GM12878 (cell line): ENCODE measurements around the gene DNAI2. TPM values are rescaled to one million over a fixed set of nuclear protein-coding genes. Genes with fewer than 3 reads are reported as not detected.

Source experiments
- ATAC-seq: fragments of 200-7000 bp; cut with Tn5 transposase; 3 replicates; pipeline ENCODE4 v1.9.1; 2020; ENCODE audit warnings: mild to moderate bottlenecking, moderate library complexity
- BruUV-seq: library from RNA; stranded (reverse); fragments of 400-500 nt; replicated peaks from 2 replicates; lab custom pipeline; 2021; lab: Mats Ljungman, UMichigan
- CTCF ChIA-PET: fragments of 300-600 bp; sonication (Branson Sonifier 250); formaldehyde crosslinking; extraction: SDS; loops from one replicate; lab custom pipeline; 2021; ENCODE audit warnings: inconsistent platforms; lab: Yijun Ruan, JAX
- POLR2A ChIA-PET: fragments of 350-600 bp; formaldehyde crosslinking; extraction: SDS; loops from one replicate; lab custom pipeline; 2021; ENCODE audit warnings: inconsistent platforms; lab: Charles Lee
- RAD21 ChIA-PET: fragments of 300-600 bp; sonication (Branson Sonifier 250); formaldehyde crosslinking; loops from one replicate; lab custom pipeline; 2023; ENCODE audit warnings: antibody characterized with exemption; ENCODE audit not compliant: unreplicated experiment; lab: Charles Lee
- SMC1A ChIA-PET: fragments of 300-600 bp; sonication (Branson Sonifier 250); formaldehyde crosslinking; loops from one replicate; lab custom pipeline; 2023; ENCODE audit not compliant: unreplicated experiment, uncharacterized antibody; lab: Charles Lee
- DNase-seq: peaks from one replicate; pipeline ENCODE4 v3.0.0-alpha.2; 2011; ENCODE audit warnings: low read depth, low spot score
- FAIRE-seq: peaks from 3 replicates; lab custom pipeline; 2011; peaks lifted over from hg19 to GRCh38; lab: Jason Lieb, UNC
- H2AFZ ChIP-seq: 2 replicates; pipeline ENCODE4 v1.6.0; 2011; ENCODE audit warnings: low read depth, low read length, control low read depth; ENCODE audit not compliant: control insufficient read depth
- H3K27ac ChIP-seq: 2 replicates; pipeline ENCODE4 v1.5.1; 2011; ENCODE audit warnings: control low read depth; ENCODE audit not compliant: control insufficient read depth, insufficient read depth
- H3K27me3 ChIP-seq, 2 experiments: replicated peaks in 1 of 2; 2 replicates each; pipeline versions ENCODE4 v1.6.0 to v1.6.1; 2011; ENCODE audit warnings: low read length in 1 of 2; ENCODE audit not compliant: control insufficient read depth in 2 of 2, insufficient read depth in 2 of 2
- H3K36me3 ChIP-seq, 2 experiments: 2 replicates each; pipeline ENCODE4 v1.5.1; 2011; ENCODE audit warnings: low read length in 1 of 2; ENCODE audit not compliant: control insufficient read depth in 2 of 2, insufficient read depth in 2 of 2
- H3K4me1 ChIP-seq: 2 replicates; pipeline ENCODE4 v1.6.1; 2011; ENCODE audit warnings: mild to moderate bottlenecking, low read length, moderate library complexity, mixed read lengths; ENCODE audit not compliant: control insufficient read depth, insufficient read depth
- H3K4me2 ChIP-seq: 2 replicates; pipeline ENCODE4 v1.6.0; 2011; ENCODE audit warnings: control low read depth; ENCODE audit not compliant: control insufficient read depth, insufficient read depth
- H3K4me3 ChIP-seq: fragments of 200-600 bp; sonication (generic); 2 replicates; pipeline ENCODE4 v1.5.1; 2016
- H3K79me2 ChIP-seq: 2 replicates; pipeline ENCODE4 v1.6.0; 2011; ENCODE audit warnings: low read length; ENCODE audit not compliant: control insufficient read depth, insufficient read depth
- H3K9ac ChIP-seq: 2 replicates; pipeline ENCODE4 v1.8.0; 2011; ENCODE audit warnings: low read length, control low read depth, mixed read lengths; ENCODE audit not compliant: control insufficient read depth, insufficient read depth
- H3K9me3 ChIP-seq: replicated peaks from 3 replicates; pipeline ENCODE4 v1.5.1; 2011; ENCODE audit warnings: mild to moderate bottlenecking, low read length; ENCODE audit not compliant: control insufficient read depth, insufficient read depth
- H4K20me1 ChIP-seq: 2 replicates; pipeline ENCODE4 v1.6.0; 2011; ENCODE audit not compliant: control insufficient read depth, insufficient read depth
- E2F8 ChIP-seq: fragments of 450-650 bp; IDR thresholded peaks from 2 replicates; pipeline ENCODE4 v1.6.1; 2018; ENCODE audit warnings: mild to moderate bottlenecking, low read depth, moderate library complexity; ENCODE audit not compliant: partially characterized antibody
- ELK1 ChIP-seq: IDR thresholded peaks from 2 replicates; pipeline ENCODE4 v1.6.1; 2012; ENCODE audit warnings: low read depth, low read length, improper control_type of control experiment
- FOXK2 ChIP-seq: fragments of 450-650 bp; IDR thresholded peaks from 2 replicates; pipeline ENCODE4 v1.6.1; 2017; ENCODE audit warnings: mild to moderate bottlenecking, moderate library complexity
- HSF1 ChIP-seq: fragments of 150-350 bp; IDR thresholded peaks from 2 replicates; pipeline ENCODE4 v1.6.1; 2014; ENCODE audit warnings: mild to moderate bottlenecking, low read depth, low read length
- MAX ChIP-seq: IDR thresholded peaks from 2 replicates; pipeline ENCODE4 v1.6.1; 2012; ENCODE audit warnings: low read depth, low read length, improper control_type of control experiment
- MTA3 ChIP-seq: IDR thresholded peaks from 2 replicates; pipeline ENCODE4 v1.6.1; 2012; ENCODE audit warnings: low read length, inconsistent platforms, borderline replicate concordance
- SMAD1 ChIP-seq: fragments of 450-650 bp; IDR thresholded peaks from 2 replicates; pipeline ENCODE4 v1.6.1; 2018; ENCODE audit warnings: mild to moderate bottlenecking, low read depth; ENCODE audit not compliant: partially characterized antibody
- ZNF24 ChIP-seq: fragments of 450-650 bp; IDR thresholded peaks from 2 replicates; pipeline ENCODE4 v1.6.1; 2017; ENCODE audit warnings: antibody characterized with exemption, mild to moderate bottlenecking
- ZNF592 ChIP-seq: fragments of 450-650 bp; IDR thresholded peaks from 2 replicates; pipeline ENCODE4 v1.6.1; 2017; ENCODE audit warnings: mild to moderate bottlenecking, moderate library complexity
- WGBS: methylation state at CpG from one replicate; pipeline ENCODE4 v1.1.6; 2016; ENCODE audit warnings: low lambda C conversion rate; ENCODE audit not compliant: insufficient replicate concordance, insufficient coverage; ENCODE audit errors: missing lambda C conversion rate; 5-methylcytosine and 5-hydroxymethylcytosine counted together
- in situ Hi-C: fragments of 300-500 bp; cut with MboI; formaldehyde crosslinking; loops from 9 replicates; pipeline ENCODE4 v1.14.3; 2018; ENCODE audit warnings: mixed read lengths
- intact Hi-C: fragments of 100-400 bp; cut with micrococcal nuclease; formaldehyde crosslinking; loops from one replicate; pipeline ENCODE4 v1.14.2; 2022; ENCODE audit not compliant: unreplicated experiment
- polyA plus RNA-seq, 11 experiments: library from polyadenylated mRNA; depleted of rRNA in 4 of 11; unstranded in 6 of 11; stranded (reverse) in 5 of 11; fragments of >200 nt; fragmentation: Nextera tagmentation in 4 of 11; fragmentation: Illumina TruSeq in 1 of 11; extraction: Ambion mirVana in 4 of 11; extraction: Trizol in 1 of 11; gene quantifications; 1 replicate in 1 of 11; 2 replicates in 10 of 11; pipeline versions ENCODE4 v1.2.1 to v1.2.3, GENCODE V29; 2011 to 2016; ENCODE audit warnings: inconsistent platforms in 2 of 11, missing spikeins in 2 of 11, low read depth in 1 of 11
- total RNA-seq, 4 experiments: library from RNA; depleted of rRNA in 3 of 4; stranded (reverse); fragments of >200 nt in 3 of 4; fragmentation: Illumina TruSeq in 1 of 4; extraction: Trizol in 1 of 4; gene quantifications; 2 replicates each; pipeline versions ENCODE4 v1.2.1 to v1.2.3, GENCODE V29; 2013 to 2021

DNAI2 gene
- total and polyA plus RNA-seq, 10 of the 15 experiments (the other 5 are each of a cell fraction or from before 2014, with no cell fraction given), result 0.04 to 1.8 (median 0.13) TPM

- H3K9me3 ChIP-seq, result no peaks in the 10 kb centered on the region
- TF ChIP-seq ZNF592 (no peak), MAX (no peak), MTA3 (no peak), HSF1 (no peak), ELK1 (no peak), SMAD1 (no peak), E2F8 (no peak), FOXK2 (no peak), ZNF24 (no peak)
- ATAC-seq, result no peak
- H3K79me2 ChIP-seq, result no peaks in the 10 kb centered on the region
- no peaks in the 10 kb centered on the region for H4K20me1 ChIP-seq
- H3K27me3 ChIP-seq, result peaks cover 4% of the 10 kb centered on the region in 2 experiments; a peak in 3 of 4 replicates
- H3K9ac ChIP-seq, result no peak overlapping the region
- ChIA-PET SMC1A (no interaction called here), RAD21 (no interaction called here), POLR2A (no interaction called here), CTCF (no interaction called here)
- 0% methylated on average over 3 of the region's 3 CpGs for WGBS
- H3K36me3 ChIP-seq, result no peaks in the 10 kb centered on the region
- intact Hi-C loops (no loop called here), in situ Hi-C loops (no loop called here)
- no peak overlapping the region for H3K4me3 ChIP-seq
- DNase-seq, result no peak
- H3K27ac ChIP-seq, result no peak overlapping the region
- H3K4me1 ChIP-seq, result no peaks in the 10 kb centered on the region
- H2AFZ ChIP-seq, result no peak overlapping the region
- no peak for FAIRE-seq
- H3K4me2 ChIP-seq, result no peak overlapping the region
- no TSS peak for BruUV-seq
Measured at GRCh38 chr17:74329378-74329777, 55.3 kb downstream of the DNAI2 start.
